Mucosa of gallbladder (tissue), 1 donor: ENCODE data around the gene ALS2. TPM values are rescaled to one million over a fixed set of nuclear protein-coding genes. Genes with fewer than 3 reads are reported as not detected.

Experiments
- DNase-seq: peaks from one replicate; pipeline ENCODE4 v3.0.0-alpha.2; 2020; ENCODE audit warnings: low spot score
- total RNA-seq: library from RNA; stranded (reverse); gene quantifications from one replicate; pipeline ENCODE4 v1.2.1, GENCODE V29; 2021
- donor health status: DM: no; HTN: no; CAD: no.

Gene ALS2
- total RNA-seq, 1 donor from 2014 or later, result 23.8 TPM

DNA sequence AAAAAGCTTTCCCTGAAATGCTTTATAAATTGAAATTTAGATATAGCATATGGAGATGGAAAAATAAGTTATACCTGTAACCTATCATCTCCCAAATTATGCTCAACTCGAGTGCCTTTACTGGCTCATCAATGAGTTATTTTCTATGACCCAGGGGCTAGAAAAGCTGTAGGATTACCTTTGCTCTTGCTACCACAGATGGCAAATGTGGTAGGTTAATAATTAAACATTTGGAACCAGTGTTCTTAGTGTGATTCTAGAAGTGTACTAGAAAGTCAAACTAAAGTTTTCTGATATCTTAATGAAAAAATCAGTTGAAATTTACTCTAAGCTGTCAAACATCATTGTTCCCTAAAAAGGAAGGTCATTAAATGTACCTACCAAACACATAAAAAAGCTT lies 22.5 kb downstream of the ALS2 start:
- DNase-seq, result no peak

GRCh38 chr2:201754717-201755415 lies 25.9 kb downstream of the ALS2 start:
- no peak for DNase-seq

DNA sequence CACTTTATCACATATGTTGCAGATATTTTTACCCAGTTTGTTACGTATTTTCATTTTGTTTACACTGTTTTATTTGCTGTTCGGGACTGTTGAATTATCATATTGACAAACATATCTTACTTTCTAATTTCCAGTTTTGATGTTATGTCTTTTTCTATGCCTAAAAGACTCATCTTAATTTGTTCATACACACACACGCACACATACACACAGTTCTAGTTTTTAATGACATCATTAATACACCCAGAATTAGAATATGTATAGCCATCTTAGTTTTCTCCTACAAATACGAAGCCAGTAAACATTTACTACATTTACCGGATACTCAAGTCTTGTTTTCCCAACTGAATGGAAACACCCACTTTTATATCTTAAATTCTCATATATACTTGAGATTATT lies 29.2 kb downstream of the ALS2 start:
- no peak for DNase-seq

DNA sequence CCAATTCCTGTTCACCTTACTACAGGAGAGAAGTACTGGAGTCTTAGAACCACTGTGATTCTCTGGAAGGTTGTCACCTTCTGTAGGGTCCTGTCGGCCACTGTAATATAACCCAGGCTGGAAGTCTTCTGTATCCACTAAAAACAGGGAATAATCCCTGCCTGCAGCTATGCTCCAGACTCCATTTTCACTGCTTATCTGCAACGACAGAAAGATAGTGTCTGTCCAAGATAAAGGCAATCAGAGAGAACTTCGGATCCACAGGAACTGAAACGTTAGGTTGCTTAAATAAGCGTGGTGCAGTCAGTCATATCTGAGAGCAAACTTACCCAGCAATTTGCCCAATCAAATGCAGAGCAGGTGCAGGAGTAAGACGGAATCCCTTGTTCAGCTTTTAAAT lies 34.2 kb downstream of the ALS2 start:
- DNase-seq, result no peak

- DNase-seq, result no peak
Measured at GRCh38 chr2:201735486-201735885, 45.2 kb downstream of the ALS2 start.

DNA sequence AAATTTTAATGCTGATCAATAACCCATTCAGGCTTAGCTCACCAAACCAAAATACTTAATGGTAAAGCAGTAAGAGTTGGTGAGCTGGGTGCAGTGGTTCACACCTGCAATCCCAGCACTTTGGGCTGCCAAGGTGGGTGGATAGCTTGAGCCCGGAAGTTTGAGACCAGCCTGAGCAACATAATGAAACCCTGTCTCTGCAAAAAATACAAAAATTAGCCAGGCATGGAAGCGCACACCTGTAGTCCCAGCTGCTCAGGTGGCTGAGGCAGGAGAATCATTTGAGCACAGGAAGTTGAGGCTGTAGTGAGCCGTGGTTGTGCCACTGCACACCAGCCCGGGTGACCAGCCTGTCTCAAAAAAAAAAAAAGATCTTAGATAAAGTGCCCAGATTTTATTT lies 46.6 kb downstream of the ALS2 start:
- no peak for DNase-seq

- no peak for DNase-seq
Measured at GRCh38 chr2:201733544-201733943, 47.2 kb downstream of the ALS2 start.

GRCh38 chr2:201730651-201731285 lies 50.0 kb downstream of the ALS2 start:
- no peak for DNase-seq

- no peak for DNase-seq
Measured at GRCh38 chr2:201715459-201715858, 65.3 kb downstream of the ALS2 start.

- no peak for DNase-seq
Measured at GRCh38 chr2:201712726-201713125, 68.0 kb downstream of the ALS2 start.

GRCh38 chr2:201709747-201710146 lies 71.0 kb downstream of the ALS2 start:
- no peak for DNase-seq

DNA sequence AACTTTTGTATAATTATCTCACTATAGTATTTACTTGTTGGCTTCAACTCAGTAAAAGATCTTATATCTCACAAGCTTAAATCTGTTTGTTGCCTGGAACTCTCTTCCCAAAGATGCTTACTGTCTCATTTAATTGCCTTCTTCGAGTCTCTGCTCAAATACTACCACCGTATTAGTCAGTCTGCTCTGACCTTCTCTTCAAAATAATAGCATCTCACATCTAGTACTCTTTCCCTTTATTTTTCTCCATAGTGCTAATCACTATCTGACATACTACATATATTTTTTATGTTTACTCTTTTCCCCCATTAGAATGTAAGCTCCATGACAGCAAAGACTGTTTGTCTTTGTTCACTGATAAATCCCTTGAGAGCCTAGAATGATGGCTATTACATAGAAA lies 71.7 kb downstream of the ALS2 start:
- no peak for DNase-seq

- DNase-seq, result no peak
Measured at GRCh38 chr2:201707753-201708152, 73.0 kb downstream of the ALS2 start.

DNA sequence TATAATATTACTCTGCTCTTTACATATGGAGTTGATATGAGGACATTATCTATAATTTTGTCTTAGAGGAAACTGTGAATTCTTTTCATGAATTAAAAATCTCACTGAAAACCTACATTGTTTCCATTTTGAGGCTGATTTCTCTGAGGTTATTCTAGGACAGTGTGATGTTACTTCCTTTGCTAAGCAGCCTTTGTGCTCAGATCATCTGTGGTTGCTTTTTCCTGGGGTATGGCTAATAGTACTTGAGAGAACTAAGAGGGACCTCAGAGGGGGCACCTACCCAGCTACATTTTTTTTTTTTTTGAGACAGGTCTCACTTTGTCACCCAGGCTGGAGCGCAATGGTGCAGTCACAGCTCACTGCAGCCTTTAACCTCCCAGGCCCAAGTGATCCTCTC lies 73.6 kb downstream of the ALS2 start:
- no peak for DNase-seq

DNA sequence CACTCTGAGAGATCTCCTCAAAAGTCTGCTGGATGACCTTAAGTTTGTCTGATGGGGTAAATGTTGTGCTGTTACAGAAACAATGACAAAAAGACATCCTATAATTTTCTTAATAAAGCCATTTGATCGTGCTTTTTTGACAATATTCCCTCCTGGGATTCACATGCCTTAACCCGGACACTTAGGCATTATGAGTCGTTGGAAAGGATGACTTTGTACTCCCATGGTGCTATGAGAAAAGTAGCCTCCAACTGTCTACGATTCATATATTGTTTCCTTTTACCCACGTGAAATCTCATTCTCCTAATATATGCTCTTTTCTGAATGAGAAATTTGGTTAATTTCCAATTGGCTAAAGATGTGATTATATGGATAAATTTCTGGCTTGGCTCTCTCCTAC lies 76.2 kb downstream of the ALS2 start:
- DNase-seq, result no peak

DNA sequence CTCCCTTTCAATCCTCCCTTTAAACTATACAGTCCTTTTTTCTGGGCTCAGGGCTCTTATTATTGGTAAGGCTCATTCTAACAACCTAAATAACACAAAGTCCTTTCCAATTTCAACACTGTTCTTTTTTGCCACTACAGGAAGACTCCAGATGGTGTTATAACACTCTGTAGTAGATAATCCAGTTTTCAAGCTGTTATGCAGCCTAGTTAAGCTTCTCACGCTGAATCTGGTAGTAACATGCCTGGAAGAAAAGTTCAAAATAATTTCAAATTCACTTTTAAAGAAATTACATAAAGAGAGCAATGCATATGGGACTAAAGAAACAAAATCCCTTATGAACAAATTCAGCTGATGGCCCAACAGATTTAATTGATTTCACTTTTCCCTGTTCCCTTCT lies 79.1 kb downstream of the ALS2 start:
- DNase-seq, result no peak

GRCh38 chr2:201699416-201699815 lies 81.3 kb downstream of the ALS2 start:
- DNase-seq, result no peak

DNA sequence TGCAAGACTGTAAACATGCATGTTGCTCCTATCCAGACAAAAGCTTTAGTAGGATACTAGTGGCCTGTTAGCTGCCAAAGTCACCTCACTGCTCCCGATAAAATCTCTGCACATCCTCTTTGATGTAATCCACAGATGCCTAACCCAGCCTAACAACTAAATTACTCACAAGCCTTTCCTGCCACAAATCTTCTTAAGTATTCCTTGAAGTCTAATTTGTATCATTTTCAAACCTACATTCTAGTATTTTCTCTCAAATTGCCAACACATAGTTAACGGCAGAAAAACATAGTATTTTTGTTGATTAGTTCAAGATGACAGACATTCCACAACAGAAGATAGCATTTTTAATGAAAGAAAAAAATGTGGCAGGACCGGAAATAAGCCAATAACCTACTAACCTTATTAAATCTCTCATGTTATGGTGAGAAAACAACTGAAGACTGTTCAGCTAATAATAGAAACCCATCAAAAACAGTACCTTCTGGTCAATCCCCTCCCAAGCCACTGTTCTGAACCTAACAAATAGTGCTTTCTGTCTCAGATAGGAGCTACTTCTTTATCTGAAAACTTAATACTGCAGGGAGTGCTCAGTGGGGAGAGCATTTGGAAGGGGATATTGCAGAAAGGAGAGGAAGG lies 82.0 kb downstream of the ALS2 start, which contains the start of gene MPP4:
Gene MPP4, minus strand, starts transcription at position 57 of the 639 bp plus-strand sequence. CDS start 4,690 bp downstream, outside the sequence.
- DNase-seq, result no peak

DNA sequence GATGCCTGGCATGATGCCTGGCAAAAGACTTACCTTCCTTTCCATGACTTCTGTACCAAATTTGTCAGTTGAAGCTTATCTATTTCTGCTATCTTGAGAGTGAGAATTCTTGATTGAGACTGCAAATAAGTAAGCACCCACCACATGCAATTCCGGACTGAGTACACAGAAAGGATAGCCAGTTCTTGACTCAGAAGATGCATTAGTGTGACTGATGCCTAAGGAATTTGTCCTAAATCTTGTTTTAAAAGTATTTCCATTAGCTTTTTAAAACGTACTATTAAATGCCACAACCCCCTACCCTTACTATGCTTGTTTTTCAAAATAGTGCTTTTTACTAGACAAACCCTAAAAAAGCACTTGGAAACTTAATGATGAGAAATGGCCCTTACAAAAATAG lies 82.8 kb downstream of the ALS2 start:
- DNase-seq, result no peak

GRCh38 chr2:201696151-201696659 lies 84.5 kb downstream of the ALS2 start:
- no peak for DNase-seq

GRCh38 chr2:201685156-201685555 lies 95.6 kb downstream of the ALS2 start:
- no peak for DNase-seq

DNA sequence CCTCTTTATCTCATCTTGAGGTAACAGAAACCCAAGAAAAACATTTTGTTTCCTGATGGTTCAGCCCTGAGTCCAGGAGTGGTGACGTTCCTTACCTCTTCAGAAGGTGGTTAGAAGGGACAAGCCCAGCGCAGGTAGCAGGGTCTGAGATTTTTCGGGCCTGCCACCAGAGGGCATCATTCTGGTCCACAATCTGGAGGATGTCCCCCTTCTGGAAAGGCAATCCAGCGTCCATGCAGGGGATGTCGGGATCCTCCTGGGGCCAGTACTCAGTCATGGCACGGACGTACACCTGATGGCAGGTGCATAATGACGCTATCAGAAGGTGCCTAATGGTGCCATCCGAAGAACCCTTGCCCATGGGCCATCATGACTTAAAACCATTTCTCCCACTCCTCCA lies 100.0 kb downstream of the ALS2 start:
- no peak for DNase-seq

GRCh38 chr2:201678401-201678800 lies 102.3 kb downstream of the ALS2 start:
- no peak for DNase-seq
